NOMO-1 (cell line): ENCODE measurements around the gene NR2F1.

Experiments
- DNase-seq, 2 experiments: peaks; one replicate each; lab custom pipeline; 2025; ENCODE audit not compliant: unreplicated experiment in 2 of 2; lab: John Stamatoyannopoulos, UW

Gene NR2F1

DNA sequence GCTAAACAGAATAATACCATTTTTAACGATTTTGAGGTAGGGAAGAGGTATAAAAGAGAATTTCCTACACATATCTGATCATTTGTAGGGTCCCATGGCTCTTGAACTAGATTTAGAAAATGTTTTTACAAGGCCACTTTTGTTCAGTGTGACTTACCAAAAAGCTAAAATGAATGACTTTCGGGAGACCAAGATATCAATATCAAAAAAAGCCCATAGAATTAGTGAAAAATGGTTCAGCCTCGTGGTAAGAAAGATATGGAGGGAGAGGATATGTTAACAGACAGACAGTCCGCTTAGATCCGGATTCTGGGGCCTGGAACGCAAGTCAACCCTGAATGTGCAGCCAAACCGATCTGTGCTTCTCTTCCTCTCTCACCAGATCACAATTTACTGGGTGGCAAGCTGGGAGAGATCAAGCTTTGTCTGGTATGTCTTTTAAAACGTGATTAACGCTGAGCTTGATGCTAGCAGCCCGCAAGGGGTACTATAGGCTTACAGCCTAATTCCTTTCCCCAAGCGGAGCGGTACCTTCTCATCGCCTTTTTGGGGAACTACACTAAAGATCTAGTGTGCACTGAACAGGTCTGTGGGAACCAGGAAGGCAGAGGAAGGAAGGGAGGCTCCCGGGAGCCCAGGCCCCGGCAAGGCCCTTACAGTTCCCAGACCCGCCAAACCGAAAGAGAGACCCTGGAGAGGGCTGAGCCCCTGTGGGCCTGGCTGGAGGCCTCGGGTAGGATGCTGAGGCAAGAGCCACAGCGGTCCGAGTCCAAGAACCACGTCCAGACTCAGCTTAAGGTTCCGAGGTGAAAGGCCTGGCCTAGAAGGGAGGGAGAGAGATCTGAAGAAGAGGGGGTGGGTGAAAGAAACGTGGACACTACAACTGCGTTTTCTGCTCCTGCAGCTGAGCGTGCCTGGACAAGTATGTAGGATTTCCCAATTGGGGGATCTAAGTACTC lies 4.9 kb upstream of the NR2F1 start:
- no peak for DNase-seq

DNA sequence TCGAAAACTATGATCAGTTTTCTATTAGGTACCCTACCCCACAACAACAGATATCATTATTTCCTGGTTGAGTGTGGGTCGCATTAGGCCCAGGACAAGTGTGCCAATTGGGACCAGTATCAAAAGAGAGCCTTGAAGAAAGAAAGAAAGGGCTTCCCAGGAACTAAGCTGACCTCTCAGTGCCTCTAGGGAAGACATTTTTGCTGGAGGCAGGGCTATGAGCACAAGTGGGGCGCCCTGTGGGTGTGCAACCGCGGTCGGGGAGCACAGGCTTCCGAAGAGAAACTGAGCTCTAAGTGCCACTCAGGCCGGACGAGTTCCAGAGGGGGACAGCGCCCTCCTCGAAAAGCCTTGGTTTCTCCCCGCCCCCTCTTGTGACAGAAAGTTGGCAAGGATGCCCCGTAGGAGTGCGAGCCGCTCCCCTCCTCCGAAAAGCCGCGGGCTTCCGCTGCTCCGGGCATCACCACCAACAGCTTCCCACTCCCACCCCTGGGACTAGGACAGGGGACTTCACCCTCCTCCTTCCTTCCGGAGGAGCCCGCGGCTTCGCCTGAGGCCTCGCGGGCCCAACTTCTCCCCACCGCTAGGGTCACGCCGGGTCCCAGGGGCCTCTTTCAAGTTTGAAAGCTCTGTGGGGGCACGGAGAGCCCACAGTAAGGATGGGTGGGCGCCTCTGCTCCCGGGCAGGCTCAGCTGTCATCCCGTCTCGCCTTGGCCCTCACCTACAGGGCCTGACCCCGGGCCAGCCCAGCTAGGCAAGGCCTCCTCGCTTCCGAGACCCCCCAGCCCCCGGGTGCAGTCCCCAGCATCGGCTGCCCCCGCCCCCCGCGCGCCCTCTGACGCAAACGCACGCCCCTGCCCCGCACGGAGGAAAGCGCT lies 4.0 kb upstream of the NR2F1 start:
- DNase-seq = no peak

DNA sequence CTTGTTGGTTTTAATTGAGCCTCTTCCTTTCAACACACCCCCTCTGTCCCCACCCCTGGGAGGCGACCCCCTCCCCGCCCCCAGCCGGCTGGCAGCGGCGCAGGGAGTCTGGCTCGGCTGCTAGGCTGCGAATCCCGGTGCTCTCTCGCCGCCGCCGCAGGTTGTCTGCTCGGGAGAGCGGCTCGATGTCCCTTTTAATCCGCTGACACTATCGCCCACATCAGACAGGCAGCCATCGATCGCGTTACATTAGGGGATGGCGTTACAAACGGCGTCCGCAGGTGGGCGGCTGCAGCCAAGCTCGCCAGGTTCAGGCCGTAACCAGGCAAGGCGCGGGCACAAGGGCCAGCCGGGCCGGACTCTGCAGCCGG lies 3.3 kb upstream of the NR2F1 start:
- DNase-seq = no peak

DNA sequence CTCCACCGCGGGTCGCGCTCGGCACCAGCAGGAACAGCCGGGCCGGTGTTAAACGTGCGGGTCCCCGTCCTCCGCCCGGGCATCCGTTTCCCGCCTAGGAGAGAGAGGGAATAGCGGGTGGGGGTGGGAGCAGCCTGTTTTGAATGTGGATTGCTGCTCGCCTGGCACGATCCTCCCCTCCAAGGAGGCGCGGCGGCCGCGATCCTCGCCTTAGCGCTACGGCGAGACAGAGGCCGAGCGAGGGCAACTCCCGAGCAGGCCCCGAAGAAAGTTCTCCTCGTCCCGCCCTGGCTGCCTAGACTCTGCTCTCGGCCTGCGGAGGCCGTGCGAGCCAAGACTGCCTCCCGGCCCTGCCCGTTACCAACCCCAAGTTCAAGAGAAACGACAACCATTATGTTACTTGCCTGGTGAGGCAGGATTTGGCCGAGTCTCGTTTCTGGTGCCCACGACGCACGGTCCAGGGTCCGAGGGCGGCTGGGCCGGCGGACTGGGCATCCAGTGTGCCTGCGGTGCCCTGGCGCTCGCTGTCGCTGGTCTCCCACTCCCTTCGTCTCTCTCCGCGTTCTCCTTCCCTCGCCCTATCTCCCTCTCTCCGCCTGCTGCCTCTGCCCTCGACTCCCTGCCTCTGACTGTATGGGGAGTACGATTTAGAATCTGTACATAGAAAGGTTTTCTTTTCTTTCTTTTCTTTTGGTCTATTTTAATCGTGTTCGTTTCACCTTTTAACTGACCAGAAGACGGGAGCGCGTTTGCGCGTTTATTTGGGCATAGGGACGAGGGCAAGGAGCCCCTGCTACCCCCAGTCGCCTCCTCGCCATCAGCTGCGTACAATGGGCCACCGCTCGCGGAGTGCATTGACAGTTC lies 2.7 kb upstream of the NR2F1 start:
- no peak for DNase-seq

DNA sequence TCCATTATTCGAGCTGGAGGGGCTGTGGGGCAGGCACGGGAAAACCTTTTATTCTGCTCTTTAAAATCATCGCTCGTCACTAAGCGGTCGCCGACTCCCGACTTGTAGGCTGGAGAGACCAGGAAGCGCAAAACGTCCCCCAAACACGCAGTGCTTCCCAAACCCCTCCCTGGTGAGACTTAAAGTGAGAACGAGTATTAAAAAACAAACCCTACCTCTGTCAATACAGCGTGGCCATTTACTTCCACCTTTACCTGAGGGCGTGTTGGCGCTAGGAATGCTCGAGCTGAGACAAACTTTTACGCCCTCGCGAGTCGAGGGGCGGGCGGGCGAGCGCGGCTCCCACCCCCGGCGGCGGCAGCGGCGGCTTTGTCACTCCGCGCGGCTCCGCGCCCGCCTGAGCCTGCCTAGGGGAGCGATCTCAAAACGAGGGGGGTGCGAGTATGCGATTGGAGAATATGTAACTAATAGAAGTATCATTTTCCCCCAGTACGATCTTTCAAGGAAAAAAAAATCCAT lies 2.0 kb upstream of the NR2F1 start, which contains the start of gene NR2F1-AS1:
TSS of gene NR2F1-AS1 (minus strand) at position 293 of the 519 bp plus-strand sequence.
- DNase-seq = no peak

DNA sequence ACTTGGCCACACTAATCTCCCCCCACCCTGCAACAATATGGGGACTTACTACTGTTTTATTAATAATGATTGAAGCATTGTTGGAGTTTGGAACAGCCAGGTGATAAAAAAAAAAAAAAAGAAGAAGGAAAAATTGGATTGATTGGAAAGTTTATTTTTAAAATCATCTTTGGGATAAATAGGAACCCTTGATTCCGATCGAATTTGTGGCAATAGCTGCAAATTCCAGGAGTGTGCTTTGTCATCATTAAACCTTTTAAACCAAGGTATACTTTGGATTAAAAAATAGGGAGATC lies 907 bp upstream of the NR2F1 start:
- no peak for DNase-seq

DNA sequence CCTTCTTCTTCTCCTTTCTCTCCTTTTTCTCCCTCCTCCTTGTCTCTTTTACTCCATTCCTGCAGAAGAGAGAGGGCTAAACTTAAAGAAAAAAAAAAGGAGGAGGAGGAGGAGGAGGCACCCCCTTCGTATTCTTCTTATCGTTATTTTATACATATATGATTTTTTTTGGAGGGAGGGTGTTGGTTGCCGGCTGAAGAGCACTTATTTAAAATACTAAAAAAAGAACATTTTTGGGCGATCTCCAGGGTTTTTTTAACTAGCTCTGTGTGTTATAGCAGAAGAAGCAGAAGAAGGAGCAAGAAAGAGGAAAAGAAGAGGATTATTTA lies 381 bp downstream of the NR2F1 start:
- DNase-seq = no peak

DNA sequence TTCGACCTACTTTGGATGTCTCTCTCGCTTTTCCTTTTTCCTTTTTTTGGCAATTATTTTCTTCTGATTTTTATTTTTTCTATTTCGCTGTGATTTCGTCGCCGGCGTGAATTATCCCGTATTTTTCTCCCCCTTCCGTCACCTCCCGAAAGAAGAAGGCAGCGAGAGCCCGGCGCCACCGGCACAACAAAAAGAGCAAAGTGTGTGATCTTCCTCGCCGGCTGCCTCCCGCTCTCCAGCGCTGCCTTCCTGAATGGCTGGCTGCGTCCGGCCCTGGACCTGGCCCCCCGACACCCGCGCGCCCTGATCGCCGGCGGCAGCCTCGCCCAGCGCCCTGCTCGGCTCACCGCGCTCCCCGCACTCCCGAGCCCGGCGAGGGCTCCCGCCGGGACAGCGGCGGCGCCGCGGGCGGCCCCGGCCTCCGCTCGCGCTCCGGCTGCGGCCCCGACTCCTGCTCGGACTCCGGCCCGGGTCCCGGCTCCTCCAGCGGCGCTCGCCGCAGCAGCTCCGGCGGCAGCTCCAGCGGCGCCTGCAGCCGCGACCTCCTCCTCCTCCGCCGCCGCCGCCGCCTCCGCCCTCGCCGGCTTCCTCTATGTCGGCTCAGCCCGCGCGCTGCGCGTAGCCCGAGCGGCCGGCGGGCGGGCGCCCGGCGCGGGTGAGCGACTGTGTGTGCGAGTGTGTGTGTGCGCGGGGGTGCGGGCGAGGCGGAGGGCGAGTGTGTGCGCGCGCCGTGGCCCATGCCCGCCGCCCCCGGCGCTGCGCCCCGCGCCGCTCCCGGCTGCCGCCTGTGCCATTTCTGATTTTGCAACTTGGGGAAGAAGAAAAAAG lies 960 bp downstream of the NR2F1 start:
- DNase-seq = peak; percentile 19 to 42

DNA sequence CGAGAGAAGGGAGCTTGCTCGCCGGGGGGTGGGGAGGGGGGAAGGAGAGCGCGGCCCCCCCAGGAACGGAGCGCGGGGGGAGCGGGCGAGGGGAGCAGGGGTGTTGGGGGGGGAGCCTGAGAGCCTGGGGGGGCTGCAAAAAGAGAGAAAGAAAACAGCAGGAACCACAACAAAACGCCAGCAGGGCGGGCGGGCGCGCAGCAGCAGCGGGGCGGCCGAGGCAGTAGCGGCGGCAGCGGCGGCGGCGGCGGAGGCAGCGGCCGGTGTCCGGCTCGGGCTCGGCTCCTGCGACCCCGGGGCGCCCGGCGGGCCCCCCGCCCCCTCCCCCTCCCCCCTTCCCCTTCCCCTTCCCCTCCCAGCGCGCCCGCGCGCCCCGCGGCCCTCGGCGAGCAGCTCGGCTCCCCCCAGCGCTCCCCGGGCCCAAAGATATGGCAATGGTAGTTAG lies 1.6 kb downstream of the NR2F1 start:
- no peak for DNase-seq

DNA sequence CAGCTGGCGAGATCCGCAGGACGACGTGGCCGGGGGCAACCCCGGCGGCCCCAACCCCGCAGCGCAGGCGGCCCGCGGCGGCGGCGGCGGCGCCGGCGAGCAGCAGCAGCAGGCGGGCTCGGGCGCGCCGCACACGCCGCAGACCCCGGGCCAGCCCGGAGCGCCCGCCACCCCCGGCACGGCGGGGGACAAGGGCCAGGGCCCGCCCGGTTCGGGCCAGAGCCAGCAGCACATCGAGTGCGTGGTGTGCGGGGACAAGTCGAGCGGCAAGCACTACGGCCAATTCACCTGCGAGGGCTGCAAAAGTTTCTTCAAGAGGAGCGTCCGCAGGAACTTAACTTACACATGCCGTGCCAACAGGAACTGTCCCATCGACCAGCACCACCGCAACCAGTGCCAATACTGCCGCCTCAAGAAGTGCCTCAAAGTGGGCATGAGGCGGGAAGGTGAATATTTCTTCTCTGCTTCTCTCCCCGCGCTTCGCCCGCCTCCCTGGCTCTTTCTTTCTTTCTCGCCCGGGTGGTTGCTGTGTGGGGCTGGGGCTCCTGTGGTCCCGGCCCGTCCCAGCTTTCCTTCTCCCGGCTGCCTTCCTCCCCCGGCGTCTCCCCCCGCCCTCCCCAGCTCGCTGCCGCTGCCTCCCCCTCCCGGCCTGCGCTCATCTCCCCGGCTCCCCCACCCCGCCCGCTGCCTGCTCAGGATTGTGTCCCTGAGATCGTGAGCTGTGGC lies 2.2 kb downstream of the NR2F1 start:
- peak in 1 of 2 experiments; percentile 52 for DNase-seq

DNA sequence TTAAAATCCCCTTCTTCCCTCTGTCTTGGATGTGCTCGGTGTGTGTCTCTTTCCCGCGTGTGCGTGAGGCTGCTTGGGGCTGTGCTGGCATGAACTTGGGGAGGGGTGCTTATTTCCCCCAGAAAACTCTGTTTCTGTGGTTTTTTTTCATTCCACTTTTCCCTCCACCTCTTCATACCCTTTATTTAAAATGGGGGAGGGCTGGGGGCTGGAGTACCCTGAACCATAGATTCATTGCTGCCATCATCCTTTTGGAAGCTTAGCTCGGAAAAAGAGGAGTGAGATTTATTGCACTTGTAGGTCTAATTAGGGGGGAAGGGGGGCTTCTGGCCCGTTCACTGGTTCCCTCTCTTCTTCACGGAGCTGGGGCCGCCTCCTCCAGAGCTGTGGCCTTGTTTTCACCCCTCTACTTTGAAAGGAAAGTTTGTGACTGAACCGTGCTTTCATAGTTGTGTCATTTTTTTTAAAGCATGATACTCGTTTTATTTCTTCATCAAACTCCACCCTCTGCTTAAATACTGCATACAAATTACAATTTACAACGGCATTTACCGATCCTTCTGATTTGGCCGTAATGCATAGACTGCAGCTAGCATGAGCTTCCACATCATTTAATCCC lies 2.9 kb downstream of the NR2F1 start:
- no peak for DNase-seq

DNA sequence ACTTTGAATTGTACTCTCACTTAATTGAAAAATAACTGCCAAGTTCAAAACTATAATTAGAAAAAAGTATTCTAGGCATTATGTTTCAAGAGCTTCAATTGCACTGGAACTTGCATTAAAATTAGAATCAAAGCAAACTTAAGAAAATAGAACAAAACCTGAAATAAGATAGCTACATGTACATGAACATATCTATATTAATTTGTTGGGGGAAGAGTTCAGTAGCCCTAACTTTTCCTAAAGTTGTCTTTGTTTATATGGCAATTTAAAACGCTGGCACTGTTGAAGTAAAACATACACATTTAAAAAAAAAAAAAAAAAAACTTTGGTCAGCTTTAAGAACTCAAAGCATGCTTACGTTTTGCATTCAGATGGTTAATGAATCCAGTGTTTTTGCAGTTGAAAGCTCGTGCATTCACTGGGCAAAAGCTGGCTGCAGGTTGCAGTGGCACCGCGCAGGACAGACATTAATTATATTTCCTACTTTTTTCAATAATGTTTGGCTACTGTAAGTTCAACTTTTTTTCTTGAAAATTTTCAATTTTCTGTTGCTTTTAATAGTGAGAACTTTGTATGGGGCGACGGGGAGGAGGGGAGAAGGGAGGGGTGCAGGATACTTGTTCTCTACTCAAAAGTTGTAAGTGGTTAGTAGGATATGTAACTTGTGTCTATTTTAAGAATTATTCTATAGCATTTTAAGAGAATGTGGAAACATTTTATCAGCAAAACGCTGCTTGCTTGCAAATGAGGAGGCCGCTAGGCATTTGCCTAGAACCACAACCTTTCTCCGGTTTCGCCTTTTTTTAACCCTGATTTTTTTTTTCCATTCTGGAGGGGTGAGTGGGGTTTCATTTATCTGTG lies 3.9 kb downstream of the NR2F1 start:
- no peak for DNase-seq

DNA sequence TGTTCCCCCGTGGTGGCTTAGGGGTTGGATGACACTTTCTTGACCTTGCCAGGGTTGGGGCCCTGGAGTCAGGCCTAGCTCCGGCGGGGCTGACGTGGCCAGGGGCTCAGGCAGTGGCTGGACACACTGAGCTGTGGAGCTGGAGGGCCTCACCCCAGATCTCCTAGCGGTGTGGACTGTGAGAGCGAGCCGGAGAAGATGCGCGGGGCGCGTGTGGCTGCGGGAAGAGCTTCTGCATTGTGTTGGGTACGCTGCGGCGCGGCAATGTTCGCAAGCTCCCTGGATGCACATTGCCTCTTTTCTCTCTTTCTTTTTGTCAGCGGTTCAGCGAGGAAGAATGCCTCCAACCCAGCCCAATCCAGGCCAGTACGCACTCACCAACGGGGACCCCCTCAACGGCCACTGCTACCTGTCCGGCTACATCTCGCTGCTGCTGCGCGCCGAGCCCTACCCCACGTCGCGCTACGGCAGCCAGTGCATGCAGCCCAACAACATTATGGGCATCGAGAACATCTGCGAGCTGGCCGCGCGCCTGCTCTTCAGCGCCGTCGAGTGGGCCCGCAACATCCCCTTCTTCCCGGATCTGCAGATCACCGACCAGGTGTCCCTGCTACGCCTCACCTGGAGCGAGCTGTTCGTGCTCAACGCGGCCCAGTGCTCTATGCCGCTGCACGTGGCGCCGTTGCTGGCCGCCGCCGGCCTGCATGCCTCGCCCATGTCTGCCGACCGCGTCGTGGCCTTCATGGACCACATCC lies 4.8 kb downstream of the NR2F1 start:
- DNase-seq = no peak

DNA sequence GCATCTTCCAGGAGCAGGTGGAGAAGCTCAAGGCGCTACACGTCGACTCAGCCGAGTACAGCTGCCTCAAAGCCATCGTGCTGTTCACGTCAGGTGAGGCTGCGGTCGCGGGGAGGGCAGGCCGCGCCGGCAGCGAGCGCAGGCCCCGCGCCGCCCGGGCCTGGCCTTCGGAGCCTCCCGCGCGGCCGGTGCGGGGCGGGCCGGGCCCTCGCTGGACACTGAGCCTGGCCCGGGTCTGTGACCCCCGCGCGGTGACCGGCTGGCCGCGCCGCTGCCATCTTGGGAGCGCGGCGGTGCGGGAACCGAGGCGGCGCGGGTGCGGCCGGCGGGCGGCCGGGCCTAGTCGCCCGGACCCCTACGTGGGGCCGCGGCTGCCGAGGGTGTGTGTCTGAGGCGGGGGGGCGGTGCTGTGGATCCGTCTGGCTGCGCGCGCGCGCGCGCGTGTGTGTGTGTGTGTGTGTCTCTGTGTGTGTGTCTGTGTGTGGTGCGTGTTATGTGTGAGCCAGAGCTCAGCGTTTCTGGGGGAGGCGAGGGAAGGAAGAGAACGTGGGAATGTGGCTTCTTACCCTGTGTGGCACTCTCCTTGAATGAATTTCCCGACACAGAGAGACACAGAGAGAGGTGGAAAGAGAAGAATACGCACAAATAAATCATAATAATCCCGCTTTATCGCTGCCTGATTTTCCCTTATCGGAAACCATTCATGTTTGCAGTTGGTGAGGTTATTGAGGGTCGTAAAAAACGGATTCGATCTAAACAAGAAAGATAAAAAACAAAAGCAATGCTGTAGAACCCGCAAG lies 5.5 kb downstream of the NR2F1 start:
- no peak for DNase-seq

DNA sequence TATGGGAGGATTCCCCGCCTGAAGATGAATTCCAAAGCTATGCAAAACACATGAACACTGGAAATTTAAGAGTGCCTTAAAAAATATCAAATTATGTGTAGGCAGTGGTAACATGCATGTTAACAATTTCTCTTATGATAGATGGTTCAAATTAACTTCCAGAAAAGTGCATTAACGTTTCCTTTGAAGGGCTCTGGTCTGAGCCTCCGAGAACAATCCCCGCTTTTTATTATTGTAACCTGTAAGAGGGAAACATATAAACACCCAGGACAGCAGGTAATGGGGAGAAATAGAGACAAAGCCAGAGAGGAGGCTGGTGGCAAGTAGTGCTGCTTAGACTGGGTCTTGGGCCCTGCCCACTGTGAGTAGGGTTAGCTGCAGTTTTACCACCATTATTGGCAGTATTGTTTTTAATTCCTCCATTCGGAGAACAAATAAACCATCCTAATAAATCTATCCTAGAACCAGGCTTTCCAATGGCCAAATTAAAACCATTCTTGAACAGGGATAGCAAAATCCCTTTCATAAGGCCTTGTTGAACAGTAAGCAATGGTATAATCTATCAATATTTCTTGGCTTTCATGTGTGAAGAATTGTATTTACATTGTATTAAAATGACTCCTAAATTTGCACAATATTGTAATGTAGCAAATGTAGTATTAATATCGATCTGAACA lies 6.3 kb downstream of the NR2F1 start:
- DNase-seq = no peak

DNA sequence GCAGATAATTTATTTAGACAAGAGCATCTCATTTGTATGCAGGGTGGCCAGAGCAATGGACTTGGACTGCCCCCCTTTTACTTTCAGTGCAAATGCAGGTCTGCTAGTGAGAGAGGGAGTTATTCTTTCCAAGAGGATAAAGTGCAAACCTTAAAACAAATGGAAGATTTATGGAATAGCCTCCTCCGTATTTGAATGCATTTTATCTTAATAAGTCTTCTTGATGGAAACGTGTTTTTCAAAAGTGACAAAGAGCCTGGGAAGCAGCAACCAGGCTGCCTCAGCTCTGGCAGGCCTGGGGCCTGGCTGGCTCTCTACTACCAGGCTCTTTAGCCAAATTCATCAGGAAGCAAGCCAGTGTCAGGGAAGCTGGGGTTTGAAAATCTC lies 6.8 kb downstream of the NR2F1 start:
- no peak for DNase-seq
